DMS114 treated with DMSO at 0.1 percent for 48 hours (cell line): ENCODE measurements around the gene CADM3.

Experiments
- DNase-seq: peaks from one replicate; lab custom pipeline; 2025; ENCODE audit not compliant: unreplicated experiment; lab: John Stamatoyannopoulos, UW

Gene CADM3

GRCh38 chr1:159171254-159171687 lies at the start of gene CADM3:
TSS of gene CADM3 (plus strand) at chr1:159171615. CDS start at chr1:159171766, 151 bp downstream.
- no peak for DNase-seq

GRCh38 chr1:159122005-159122621 lies 49.3 kb upstream of the CADM3 start:
- no peak for DNase-seq

- DNase-seq: no peak
These were observed 47.8 kb upstream of the CADM3 start for GRCh38 chr1:159123587-159123986.

- DNase-seq: peak; percentile 47
These were observed 39.0 kb upstream of the CADM3 start for GRCh38 chr1:159132271-159132881.

- no peak for DNase-seq
These were observed 30.9 kb upstream of the CADM3 start for GRCh38 chr1:159140474-159140873.

- DNase-seq: no peak
These were observed 29.6 kb upstream of the CADM3 start for GRCh38 chr1:159141584-159142390.

GRCh38 chr1:159142391-159142663 lies 29.1 kb upstream of the CADM3 start:
- no peak for DNase-seq

GRCh38 chr1:159142726-159143510 lies 28.5 kb upstream of the CADM3 start:
- DNase-seq: no peak

GRCh38 chr1:159144571-159144970 lies 26.8 kb upstream of the CADM3 start:
- DNase-seq: no peak

- DNase-seq: no peak
These were observed 24.4 kb upstream of the CADM3 start for GRCh38 chr1:159146980-159147379.

- no peak for DNase-seq
These were observed 19.4 kb upstream of the CADM3 start for GRCh38 chr1:159152031-159152430.

GRCh38 chr1:159161001-159161718 lies 10.3 kb upstream of the CADM3 start:
- peak; percentile 92 for DNase-seq

- DNase-seq: no peak
These were observed 9.7 kb upstream of the CADM3 start for GRCh38 chr1:159161719-159162026.

GRCh38 chr1:159162516-159163265 lies 8.7 kb upstream of the CADM3 start:
- no peak for DNase-seq

- no peak for DNase-seq
These were observed 7.7 kb upstream of the CADM3 start for GRCh38 chr1:159163614-159164228.

- no peak for DNase-seq
These were observed 3.4 kb upstream of the CADM3 start for GRCh38 chr1:159168043-159168442.

- no peak for DNase-seq
These were observed 776 bp upstream of the CADM3 start for GRCh38 chr1:159170639-159171038.

GRCh38 chr1:159171688-159172501 lies 480 bp downstream of the CADM3 start:
- DNase-seq: no peak
